ENCODE data around the gene FOXC1.

The FOXC1 gene

DNA sequence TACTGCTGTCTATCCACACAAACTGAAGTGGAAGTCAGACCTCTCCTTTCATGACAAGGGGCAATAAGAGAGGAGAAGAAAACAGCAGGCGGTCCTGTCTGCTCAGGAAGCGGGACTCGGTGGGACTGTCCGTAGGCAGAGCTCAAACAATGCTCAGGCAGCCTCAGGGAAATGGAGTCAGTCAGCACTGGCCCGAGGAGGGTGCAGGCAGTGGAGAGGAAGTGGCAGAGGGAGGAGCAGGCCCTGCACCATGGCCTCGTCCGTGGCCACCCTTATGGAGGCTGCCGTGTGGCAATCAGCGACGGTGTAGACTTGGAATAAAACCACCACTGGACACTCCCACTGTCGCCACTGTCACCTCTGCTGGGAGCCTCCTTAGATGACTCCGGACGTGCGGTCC is 19.6 kb downstream of the FOXC1 start:
- H3K4me3 ChIP-seq (ENCODE audit: low read depth, low read length) = no peak overlapping the region
- no peak for DNase-seq (ENCODE audit: low read depth)
- TF ChIP-seq CTCF (IDR thresholded peaks at IDR 0.05; ENCODE audit: insufficient read depth, low read depth, low read length, missing control alignments) = no peak

DNA sequence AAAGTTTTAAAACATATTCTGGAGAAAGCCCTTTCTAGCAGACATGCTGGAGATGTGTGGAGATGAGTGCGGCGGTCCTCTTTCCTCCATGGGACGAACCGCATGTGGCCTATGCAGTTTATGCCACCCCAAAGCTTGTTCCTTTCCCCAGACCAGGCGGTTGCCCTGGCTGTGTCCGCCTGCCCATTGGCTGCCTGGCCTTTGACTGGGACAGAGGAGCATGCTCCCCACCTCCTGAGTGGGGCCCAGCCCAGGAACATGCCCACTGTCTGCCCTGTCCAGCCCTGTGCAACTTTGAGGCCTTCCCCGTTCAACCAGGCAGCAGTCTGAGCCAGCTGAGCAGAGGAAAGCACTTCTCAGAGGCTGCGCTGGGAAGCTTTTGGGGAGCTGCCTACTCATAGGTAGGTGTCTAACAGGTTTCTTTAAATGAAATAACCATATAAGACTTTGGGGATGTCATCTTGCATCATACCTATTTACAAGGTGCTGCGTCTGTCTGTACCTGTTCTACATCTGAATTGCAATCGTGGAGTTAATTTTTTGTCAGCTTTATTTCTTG is 20.6 kb downstream of the FOXC1 start:
- no peak overlapping the region for H3K4me3 ChIP-seq (ENCODE audit: low read depth, low read length)
- DNase-seq (ENCODE audit: low read depth) = no peak
- TF ChIP-seq CTCF (IDR thresholded peaks at IDR 0.05; ENCODE audit: insufficient read depth, low read depth, low read length, missing control alignments) = no peak

GRCh38 chr6:1630771-1631217 is 21.1 kb downstream of the FOXC1 start:
- TF ChIP-seq CTCF (IDR thresholded peaks at IDR 0.05; ENCODE audit: insufficient read depth, low read depth, low read length, missing control alignments) = no peak
- no peak for DNase-seq (ENCODE audit: low read depth)
- H3K4me3 ChIP-seq (ENCODE audit: low read depth, low read length) = no peak overlapping the region

DNA sequence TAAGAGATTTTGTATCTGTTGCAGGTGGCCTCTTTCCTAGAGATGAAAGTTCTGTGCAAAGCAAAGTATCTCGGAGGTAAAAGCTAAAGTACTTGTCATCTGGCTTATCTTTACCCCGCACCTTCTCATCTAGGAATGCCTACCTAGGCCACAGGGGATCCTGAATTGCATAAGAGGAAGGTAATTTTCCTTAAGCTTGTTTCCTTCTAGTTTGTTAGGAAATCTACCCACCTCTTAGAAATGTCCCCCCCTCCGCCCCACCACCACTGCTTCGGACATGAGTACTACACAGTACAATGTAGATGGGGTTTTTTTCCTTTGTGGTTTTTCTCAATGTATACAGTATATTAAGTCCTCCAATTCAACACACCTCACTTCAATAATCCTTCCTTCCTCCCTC is 21.5 kb downstream of the FOXC1 start:
- DNase-seq (ENCODE audit: low read depth) = no peak
- TF ChIP-seq CTCF (IDR thresholded peaks at IDR 0.05; ENCODE audit: insufficient read depth, low read depth, low read length, missing control alignments) = no peak
- H3K4me3 ChIP-seq (ENCODE audit: low read depth, low read length) = no peak overlapping the region

DNA sequence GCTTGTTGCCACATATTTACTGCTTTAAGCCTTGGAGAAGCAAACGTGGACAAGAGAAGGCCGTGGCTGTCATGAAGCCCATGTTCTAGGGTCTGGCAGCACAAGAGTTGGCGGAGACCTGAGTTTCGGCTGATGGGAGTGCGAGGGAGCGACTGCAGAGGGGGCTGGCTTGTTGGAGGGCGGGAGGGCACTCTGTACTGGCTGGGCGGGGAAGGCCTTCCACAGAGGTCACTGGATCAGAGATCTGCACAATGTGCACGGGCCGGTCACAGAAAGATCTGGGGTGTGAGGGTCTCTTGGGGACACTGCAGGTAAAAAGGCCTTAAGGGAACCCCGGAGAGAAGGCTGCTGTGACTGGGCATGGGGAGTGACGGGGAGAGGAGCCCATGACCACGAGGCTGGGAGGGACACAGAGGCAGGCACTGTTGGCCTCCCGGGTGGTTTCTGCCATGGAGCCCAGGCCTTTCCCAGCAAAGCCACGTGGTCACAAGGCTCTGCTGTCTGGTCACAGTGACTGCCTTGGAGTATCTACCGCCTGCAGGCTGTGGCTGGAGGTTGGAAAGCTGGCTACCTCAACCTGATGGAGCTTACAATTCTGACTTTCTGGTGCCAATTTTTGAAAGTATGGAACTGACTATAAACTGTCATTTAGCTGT is 23.8 kb downstream of the FOXC1 start:
- TF ChIP-seq CTCF (IDR thresholded peaks at IDR 0.05; ENCODE audit: insufficient read depth, low read depth, low read length, missing control alignments) = no peak
- DNase-seq (ENCODE audit: low read depth) = no peak
- no peak overlapping the region for H3K4me3 ChIP-seq (ENCODE audit: low read depth, low read length)

- H3K4me3 ChIP-seq (ENCODE audit: low read depth, low read length) = no peak overlapping the region
- no peak for DNase-seq (ENCODE audit: low read depth)
- TF ChIP-seq CTCF (IDR thresholded peaks at IDR 0.05; ENCODE audit: insufficient read depth, low read depth, low read length, missing control alignments) = no peak
Measured at GRCh38 chr6:1634081-1634480, 24.4 kb downstream of the FOXC1 start.

Measured in GM12865 (cell line).